PFSK-1 (cell line): ENCODE measurements around the gene CHST7.

ENCODE experiments used
- FOXP2 ChIP-seq: optimal IDR thresholded peaks from 2 replicates; pipeline ENCODE3; 2011; ENCODE audit warnings: borderline replicate concordance, control low read depth, inconsistent platforms; ENCODE audit not compliant: insufficient read depth; ENCODE audit errors: extremely low read length, extremely low read depth
- POLR2AphosphoS5 ChIP-seq: IDR thresholded peaks from 2 replicates; pipeline ENCODE4 v1.6.1; 2012; ENCODE audit warnings: low read depth, mild to moderate bottlenecking, control low read depth, low read length, moderate library complexity
- SIN3A ChIP-seq: IDR thresholded peaks from 2 replicates; pipeline ENCODE4 v1.6.1; 2012; ENCODE audit warnings: mild to moderate bottlenecking, low read length, moderate library complexity, borderline replicate concordance; ENCODE audit not compliant: insufficient read depth
- TAF1 ChIP-seq: IDR thresholded peaks from 2 replicates; pipeline ENCODE4 v1.6.1; 2012; ENCODE audit warnings: low read length, control low read depth, borderline replicate concordance; ENCODE audit not compliant: insufficient read depth
- TF ChIP-seq, protein P1 (sequence below), 2 experiments: IDR thresholded peaks; 2 replicates each; pipeline versions ENCODE4 v1.6.1 to v1.8.0; 2011 to 2012; ENCODE audit warnings: low read depth in 2 of 2, low read length in 2 of 2, control low read depth in 1 of 2, inconsistent platforms in 1 of 2, mild to moderate bottlenecking in 1 of 2, moderate library complexity in 1 of 2; ENCODE audit not compliant: insufficient read depth in 1 of 2

CHST7 gene

DNA sequence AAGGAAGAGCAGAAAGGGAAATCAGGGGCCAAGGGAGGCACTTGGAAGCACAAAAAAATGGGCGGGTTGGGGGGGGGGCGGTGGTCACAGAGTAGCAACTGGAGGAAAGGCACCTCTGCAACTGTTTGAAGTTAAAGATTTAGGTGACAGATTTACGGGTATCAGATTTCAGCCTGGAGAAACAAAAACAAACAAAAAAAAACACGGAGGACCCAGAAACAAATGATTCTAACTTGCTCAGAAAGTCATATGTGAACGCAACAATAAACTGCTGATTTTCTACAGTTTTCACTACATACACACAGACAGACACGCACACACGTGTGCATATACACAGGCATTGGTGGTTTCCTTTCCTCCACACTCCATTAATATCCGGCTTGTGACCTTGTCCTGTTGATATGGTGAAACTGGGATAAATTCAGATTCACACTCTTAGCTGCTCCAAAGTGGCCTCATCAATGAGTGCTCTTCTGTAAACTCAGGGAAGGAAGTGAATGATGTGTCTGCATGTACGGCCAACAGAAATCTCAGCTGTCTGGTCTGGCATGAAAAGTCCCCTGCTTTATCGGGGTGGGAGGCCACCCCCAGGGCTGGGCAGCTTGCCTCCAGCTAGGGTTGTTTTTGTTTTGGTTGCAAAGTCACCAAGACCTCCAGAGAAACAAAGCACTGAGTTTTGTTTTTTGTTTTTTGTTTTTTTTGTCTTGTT is 54.3 kb downstream of the CHST7 start:
- TF ChIP-seq POLR2AphosphoS5 (no peak), TAF1 (no peak), SIN3A (no peak), FOXP2 (no peak)
- TF ChIP-seq, protein P1, sequence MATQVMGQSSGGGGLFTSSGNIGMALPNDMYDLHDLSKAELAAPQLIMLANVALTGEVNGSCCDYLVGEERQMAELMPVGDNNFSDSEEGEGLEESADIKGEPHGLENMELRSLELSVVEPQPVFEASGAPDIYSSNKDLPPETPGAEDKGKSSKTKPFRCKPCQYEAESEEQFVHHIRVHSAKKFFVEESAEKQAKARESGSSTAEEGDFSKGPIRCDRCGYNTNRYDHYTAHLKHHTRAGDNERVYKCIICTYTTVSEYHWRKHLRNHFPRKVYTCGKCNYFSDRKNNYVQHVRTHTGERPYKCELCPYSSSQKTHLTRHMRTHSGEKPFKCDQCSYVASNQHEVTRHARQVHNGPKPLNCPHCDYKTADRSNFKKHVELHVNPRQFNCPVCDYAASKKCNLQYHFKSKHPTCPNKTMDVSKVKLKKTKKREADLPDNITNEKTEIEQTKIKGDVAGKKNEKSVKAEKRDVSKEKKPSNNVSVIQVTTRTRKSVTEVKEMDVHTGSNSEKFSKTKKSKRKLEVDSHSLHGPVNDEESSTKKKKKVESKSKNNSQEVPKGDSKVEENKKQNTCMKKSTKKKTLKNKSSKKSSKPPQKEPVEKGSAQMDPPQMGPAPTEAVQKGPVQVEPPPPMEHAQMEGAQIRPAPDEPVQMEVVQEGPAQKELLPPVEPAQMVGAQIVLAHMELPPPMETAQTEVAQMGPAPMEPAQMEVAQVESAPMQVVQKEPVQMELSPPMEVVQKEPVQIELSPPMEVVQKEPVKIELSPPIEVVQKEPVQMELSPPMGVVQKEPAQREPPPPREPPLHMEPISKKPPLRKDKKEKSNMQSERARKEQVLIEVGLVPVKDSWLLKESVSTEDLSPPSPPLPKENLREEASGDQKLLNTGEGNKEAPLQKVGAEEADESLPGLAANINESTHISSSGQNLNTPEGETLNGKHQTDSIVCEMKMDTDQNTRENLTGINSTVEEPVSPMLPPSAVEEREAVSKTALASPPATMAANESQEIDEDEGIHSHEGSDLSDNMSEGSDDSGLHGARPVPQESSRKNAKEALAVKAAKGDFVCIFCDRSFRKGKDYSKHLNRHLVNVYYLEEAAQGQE (IDR thresholded peaks at IDR 0.05; ENCODE audit: insufficient read depth in 1 of 2, low read depth in 2 of 2, low read length in 2 of 2) = no peak

DNA sequence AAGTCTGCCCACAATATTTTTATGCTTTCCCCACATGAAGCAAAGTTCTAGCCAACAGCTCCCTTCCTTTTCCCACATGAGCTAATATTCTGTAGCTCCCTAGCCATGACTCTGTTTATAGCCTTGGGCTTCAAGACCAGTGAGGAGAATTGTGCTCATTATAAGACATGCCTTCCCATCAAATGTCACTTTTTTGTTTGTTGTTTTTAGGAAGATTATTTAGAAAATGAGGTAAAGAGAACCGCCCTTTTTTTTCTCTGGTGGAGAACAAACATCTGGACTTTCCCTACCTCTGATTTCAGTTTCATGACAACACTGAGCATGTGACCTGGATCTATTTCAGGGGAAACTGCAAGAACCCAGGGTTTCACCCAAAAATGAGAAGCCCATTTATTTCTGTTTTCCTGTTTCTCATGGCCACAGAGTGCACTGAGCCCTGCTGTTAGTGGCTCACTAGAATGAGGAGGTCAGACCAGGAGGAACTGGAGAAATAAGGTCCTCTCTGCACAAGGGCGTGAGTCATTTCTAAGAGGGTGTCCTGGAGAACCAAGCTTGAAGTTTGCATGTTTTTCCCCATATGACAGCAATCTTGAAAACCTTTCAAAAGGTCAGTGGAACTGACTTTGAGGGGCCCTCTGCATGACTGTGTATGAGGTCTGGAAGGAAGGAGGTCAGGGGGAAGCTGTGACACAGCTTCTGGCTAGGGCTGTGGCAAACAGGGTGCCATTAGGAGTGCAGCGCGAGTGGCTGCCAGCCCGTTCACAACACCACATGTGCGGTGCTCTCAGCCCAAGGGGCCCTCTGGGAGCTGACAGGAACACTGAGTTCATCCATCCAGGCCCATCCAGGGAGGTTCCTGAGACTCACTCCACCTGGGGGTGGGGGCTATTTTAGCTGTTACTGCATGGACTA is 55.2 kb downstream of the CHST7 start:
- TF ChIP-seq FOXP2 (no peak), POLR2AphosphoS5 (no peak), TAF1 (no peak), SIN3A (no peak)
- TF ChIP-seq, protein P1 (IDR thresholded peaks at IDR 0.05; ENCODE audit: insufficient read depth in 1 of 2, low read depth in 2 of 2, low read length in 2 of 2) = no peak

DNA sequence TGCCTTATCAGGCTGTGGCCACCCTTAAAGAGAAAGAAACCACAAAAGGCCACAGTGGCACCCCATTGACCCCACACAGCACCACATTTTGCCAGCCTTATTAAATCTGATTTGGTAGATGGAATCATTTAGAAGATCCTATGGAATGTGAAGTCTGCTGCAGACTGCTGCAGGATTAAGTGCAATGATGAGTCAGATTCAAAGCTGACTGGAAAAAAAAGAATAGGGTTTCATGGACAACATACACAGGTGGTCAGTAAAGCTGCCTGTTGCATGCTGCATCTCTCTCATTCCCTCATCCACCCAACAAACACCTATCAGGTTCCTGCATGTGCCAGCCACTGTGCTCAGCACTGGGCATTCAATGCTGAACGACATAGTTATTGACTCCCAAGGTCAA is 56.6 kb downstream of the CHST7 start:
- TF ChIP-seq POLR2AphosphoS5 = no peak
- no peak for TF ChIP-seq FOXP2
- no peak for TF ChIP-seq SIN3A
- no peak for TF ChIP-seq TAF1
- TF ChIP-seq, protein P1 (IDR thresholded peaks at IDR 0.05; ENCODE audit: insufficient read depth in 1 of 2, low read depth in 2 of 2, low read length in 2 of 2) = no peak

DNA sequence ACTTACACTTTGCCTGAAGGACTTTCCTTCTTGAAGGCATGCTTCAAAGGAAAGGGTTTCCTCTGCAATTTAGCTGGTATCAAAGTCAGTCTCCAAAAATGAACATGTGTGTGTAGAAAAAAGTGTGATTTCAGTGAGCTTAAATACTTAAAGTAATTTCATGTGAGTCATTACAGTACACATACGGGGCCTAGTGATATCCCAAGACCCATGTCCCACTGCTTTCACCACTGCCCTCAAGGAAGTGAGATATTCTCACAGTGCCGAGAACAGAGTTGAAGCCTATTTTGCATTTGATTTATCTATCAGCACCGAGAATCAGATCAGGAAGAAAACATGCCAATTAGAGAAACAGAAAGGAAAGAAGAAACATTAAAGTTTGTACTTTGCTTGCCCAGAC is 61.0 kb downstream of the CHST7 start:
- TF ChIP-seq POLR2AphosphoS5 = no peak
- TF ChIP-seq SIN3A = no peak
- TF ChIP-seq, protein P1 (IDR thresholded peaks at IDR 0.05; ENCODE audit: insufficient read depth in 1 of 2, low read depth in 2 of 2, low read length in 2 of 2) = no peak
- no peak for TF ChIP-seq FOXP2
- no peak for TF ChIP-seq TAF1
